ENCODE measurements around the gene CUTA. TPM values are rescaled to one million over a fixed set of nuclear protein-coding genes. Genes with fewer than 3 reads are reported as not detected.
A peak's percentile ranks its signal among the peaks of the same experiment; 100 is the strongest.

CUTA gene
- total and polyA plus RNA-seq, 2 of the 13 experiments (the other 11 are each of a cell fraction or from before 2014, with no cell fraction given) = 170 to 180 TPM

DNA sequence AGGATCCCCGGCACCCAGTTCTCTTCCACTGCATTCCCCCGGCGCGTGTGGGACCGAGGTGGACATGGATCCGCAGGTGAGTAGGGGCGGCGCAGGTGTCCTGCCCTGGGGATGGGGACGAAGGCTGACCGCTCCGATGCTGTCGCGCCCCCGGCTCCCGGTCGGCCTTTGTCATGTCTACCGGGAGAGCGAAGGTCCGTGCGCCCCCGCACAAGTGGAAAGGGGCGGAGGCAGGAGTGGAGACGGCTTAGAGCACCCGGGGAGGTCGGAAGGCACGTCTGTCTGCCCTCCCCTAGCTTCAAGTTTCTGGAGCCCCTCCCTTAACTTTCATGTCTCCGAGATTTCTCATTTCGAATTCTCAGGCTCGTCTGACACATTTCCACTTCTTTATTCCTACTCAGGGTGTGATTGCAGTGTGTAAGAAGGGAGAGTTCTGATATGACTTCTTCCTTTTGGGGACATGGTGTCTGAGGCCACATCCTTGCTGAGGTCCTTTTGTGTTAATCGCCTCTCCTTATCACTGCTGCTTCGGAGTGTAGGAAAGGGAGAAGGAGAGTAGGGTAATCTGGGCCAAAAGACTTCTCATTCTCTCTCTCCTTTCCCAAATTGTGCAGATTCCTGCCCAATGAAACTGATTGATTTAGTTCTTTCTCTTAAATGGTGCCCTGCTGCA, 25.8 kb downstream of the CUTA start:
- DNase-seq (ENCODE audit: low spot score) (no peak), ATAC-seq (peak; percentile 17), FAIRE-seq (no peak)
- Histone ChIP-seq H3K36me3 (replicated peaks in 1 of 2; ENCODE audit: control insufficient read depth in 1 of 2, insufficient read depth in 2 of 2, low read length in 2 of 2) (no peaks in the 10 kb centered on the region; a peak in 1 of 5 replicates), H3K9ac (ENCODE audit: insufficient read depth, low read depth, low read length) (peak overlapping the region; percentile 90), H3K4me1 (ENCODE audit: insufficient read depth, low read length) (peaks cover 49% of the 10 kb centered on the region), H3K9me3 (ENCODE audit: low read length) (no peaks in the 10 kb centered on the region), H3K4me3 (replicated peaks in 1 of 3; ENCODE audit: insufficient read depth in 1 of 3, low read depth in 2 of 3, low read length in 3 of 3) (peak overlapping the region; percentile 83 to 95 (median 90)), H3K79me2 (ENCODE audit: insufficient read depth, low read length) (peaks cover 51% of the 10 kb centered on the region), H2AFZ (ENCODE audit: low read length) (no peak overlapping the region), H3K4me2 (ENCODE audit: low read depth, low read length) (peak overlapping the region; percentile 80), H3K27me3 (ENCODE audit: control insufficient read depth in 1 of 2, insufficient read depth in 2 of 2, low read length in 2 of 2) (no peaks in the 10 kb centered on the region; a peak in 1 of 5 replicates), H3K27ac (ENCODE audit: extremely low read length, insufficient read depth, low read length) (peak overlapping the region; percentile 82), H4K20me1 (ENCODE audit: insufficient read depth, low read length) (no peaks in the 10 kb centered on the region)
- WGBS (ENCODE audit: low lambda C conversion rate) = 2% methylated on average over 9 of the region's 31 CpGs
- TSS peak; percentile 85 for BruUV-seq (replicated peaks)
- ChIA-PET POLR2A (no interaction called here), CTCF (ENCODE audit: low intra/inter-chr PET ratio, low total read pairs) (interaction anchor here (1.0 to 1.5 kb wide), 3 partner anchors 34 to 112 kb away, joined by 3 to 19 read pairs (median 5); no protein-coding TSS in a partner anchor)
- in situ Hi-C loops (cut with HindIII; ENCODE audit: extremely low pct_ligation_motif_present, low pct_unique_long_range_greater_than_20kb) (no loop called here), intact Hi-C loops (cut with micrococcal nuclease; ENCODE audit: unreplicated experiment) (loop anchor here (1.0 to 5.0 kb wide), 5 partner anchors 18 to 195 kb away; partner anchors contain the start of gene CUTA)
- TF ChIP-seq RCOR2 (CRISPR knock-in tag; IDR thresholded peaks at IDR 0.05) (no peak), ZKSCAN5 (CRISPR knock-in tag; IDR thresholded peaks at IDR 0.05) (0 out of 2 replicates have a peak, but pooled peaks have one; percentile 55), HOXA9 (CRISPR knock-in tag; IDR thresholded peaks at IDR 0.05; ENCODE audit: borderline replicate concordance) (no peak; the same call in 1 of the 2 replicates), ATF7-NPFF (CRISPR knock-in tag; IDR thresholded peaks at IDR 0.05; ENCODE audit: low read depth) (no peak; the same call in 1 of the 2 replicates), ZNF354B (CRISPR knock-in tag; IDR thresholded peaks at IDR 0.05) (no peak; the same call in 1 of the 2 replicates), ASH2L (IDR thresholded peaks at IDR 0.05; ENCODE audit: insufficient read length, low read depth, low read length) (peak; percentile 36), REL (CRISPR knock-in tag; conservative IDR thresholded peaks at IDR 0.05) (peak; percentile 23; the same call in 1 of the 2 replicates), MXD4 (CRISPR knock-in tag; IDR thresholded peaks at IDR 0.05) (no peak), SOX13 (IDR thresholded peaks at IDR 0.05) (no peak), SOX13 (CRISPR knock-in tag; conservative IDR thresholded peaks at IDR 0.05 in 1 of 2, IDR thresholded peaks at IDR 0.05 in 1 of 2) (0 out of 4 replicates have a peak, but pooled peaks of 1 of the 2 experiments have one; percentile 3), RBM39 (IDR thresholded peaks at IDR 0.05; ENCODE audit: low read depth, low read length, poor library complexity, severe bottlenecking) (peak; percentile 4), TMF1 (CRISPR knock-in tag; IDR thresholded peaks at IDR 0.05; ENCODE audit: low read depth) (peak; percentile 21; the same call in 1 of the 2 replicates), BORCS8-MEF2B (CRISPR knock-in tag; IDR thresholded peaks at IDR 0.05) (0 out of 2 replicates have a peak, but pooled peaks have one; percentile 22), SP140L (CRISPR knock-in tag; IDR thresholded peaks at IDR 0.05; ENCODE audit: borderline replicate concordance) (no peak)
- TF ChIP-seq, protein P1, sequence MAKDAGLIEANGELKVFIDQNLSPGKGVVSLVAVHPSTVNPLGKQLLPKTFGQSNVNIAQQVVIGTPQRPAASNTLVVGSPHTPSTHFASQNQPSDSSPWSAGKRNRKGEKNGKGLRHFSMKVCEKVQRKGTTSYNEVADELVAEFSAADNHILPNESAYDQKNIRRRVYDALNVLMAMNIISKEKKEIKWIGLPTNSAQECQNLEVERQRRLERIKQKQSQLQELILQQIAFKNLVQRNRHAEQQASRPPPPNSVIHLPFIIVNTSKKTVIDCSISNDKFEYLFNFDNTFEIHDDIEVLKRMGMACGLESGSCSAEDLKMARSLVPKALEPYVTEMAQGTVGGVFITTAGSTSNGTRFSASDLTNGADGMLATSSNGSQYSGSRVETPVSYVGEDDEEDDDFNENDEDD (CRISPR knock-in tag; IDR thresholded peaks at IDR 0.05; ENCODE audit: borderline replicate concordance) = no peak
- TF ChIP-seq, protein P2, sequence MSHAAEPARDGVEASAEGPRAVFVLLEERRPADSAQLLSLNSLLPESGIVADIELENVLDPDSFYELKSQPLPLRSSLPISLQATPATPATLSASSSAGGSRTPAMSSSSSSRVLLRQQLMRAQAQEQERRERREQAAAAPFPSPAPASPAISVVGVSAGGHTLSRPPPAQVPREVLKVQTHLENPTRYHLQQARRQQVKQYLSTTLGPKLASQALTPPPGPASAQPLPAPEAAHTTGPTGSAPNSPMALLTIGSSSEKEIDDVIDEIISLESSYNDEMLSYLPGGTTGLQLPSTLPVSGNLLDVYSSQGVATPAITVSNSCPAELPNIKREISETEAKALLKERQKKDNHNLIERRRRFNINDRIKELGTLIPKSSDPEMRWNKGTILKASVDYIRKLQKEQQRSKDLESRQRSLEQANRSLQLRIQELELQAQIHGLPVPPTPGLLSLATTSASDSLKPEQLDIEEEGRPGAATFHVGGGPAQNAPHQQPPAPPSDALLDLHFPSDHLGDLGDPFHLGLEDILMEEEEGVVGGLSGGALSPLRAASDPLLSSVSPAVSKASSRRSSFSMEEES (CRISPR knock-in tag; IDR thresholded peaks at IDR 0.05) = no peak
- TF ChIP-seq, protein P3, sequence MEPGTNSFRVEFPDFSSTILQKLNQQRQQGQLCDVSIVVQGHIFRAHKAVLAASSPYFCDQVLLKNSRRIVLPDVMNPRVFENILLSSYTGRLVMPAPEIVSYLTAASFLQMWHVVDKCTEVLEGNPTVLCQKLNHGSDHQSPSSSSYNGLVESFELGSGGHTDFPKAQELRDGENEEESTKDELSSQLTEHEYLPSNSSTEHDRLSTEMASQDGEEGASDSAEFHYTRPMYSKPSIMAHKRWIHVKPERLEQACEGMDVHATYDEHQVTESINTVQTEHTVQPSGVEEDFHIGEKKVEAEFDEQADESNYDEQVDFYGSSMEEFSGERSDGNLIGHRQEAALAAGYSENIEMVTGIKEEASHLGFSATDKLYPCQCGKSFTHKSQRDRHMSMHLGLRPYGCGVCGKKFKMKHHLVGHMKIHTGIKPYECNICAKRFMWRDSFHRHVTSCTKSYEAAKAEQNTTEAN (CRISPR knock-in tag; conservative IDR thresholded peaks at IDR 0.05) = no peak
- TF ChIP-seq, protein P4, sequence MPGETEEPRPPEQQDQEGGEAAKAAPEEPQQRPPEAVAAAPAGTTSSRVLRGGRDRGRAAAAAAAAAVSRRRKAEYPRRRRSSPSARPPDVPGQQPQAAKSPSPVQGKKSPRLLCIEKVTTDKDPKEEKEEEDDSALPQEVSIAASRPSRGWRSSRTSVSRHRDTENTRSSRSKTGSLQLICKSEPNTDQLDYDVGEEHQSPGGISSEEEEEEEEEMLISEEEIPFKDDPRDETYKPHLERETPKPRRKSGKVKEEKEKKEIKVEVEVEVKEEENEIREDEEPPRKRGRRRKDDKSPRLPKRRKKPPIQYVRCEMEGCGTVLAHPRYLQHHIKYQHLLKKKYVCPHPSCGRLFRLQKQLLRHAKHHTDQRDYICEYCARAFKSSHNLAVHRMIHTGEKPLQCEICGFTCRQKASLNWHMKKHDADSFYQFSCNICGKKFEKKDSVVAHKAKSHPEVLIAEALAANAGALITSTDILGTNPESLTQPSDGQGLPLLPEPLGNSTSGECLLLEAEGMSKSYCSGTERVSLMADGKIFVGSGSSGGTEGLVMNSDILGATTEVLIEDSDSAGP (CRISPR knock-in tag; IDR thresholded peaks at IDR 0.05; ENCODE audit: borderline replicate concordance) = 0 out of 2 replicates have a peak, but pooled peaks have one; percentile 4

Measured in HepG2 (cell line).